GM12864 (cell line): ENCODE data around the gene TET3.

Experiments
- DNase-seq: peaks from one replicate; pipeline ENCODE4 v3.0.0-alpha.2; 2011; ENCODE audit warnings: low read depth
- H3K4me3 ChIP-seq: 2 replicates; pipeline ENCODE4 v1.5.1; 2011; ENCODE audit warnings: mild to moderate bottlenecking, low read depth, low read length, control low read depth
- TF ChIP-seq, protein P1 (sequence below): IDR thresholded peaks from 2 replicates; pipeline ENCODE4 v1.5.1; 2011; ENCODE audit warnings: low read depth, mild to moderate bottlenecking, moderate library complexity, low read length, control low read depth, inconsistent platforms; ENCODE audit errors: missing control alignments

The TET3 gene

DNA sequence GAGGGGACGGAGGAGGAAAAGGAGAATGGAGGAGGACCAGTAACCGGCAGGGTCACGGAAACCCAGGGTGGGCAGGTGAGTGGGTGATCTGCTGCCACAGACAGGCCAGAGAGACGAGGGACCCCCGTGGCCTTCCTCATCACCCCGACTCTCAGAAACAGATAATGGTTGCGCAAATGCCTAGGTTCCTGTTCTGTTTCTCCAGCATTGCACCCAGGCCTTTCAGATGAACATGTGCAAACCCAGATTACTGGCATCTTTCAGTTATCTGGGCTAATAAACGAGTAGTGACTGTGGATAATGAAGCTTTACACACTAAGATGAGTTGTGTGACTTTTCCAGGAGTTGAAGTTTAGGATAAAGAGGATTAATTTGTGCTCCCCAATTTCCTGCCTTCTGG lies 46.5 kb downstream of the TET3 start:
- no peak for DNase-seq
- peak overlapping the region; percentile 47; the same call in 1 of the 2 replicates for H3K4me3 ChIP-seq
- TF ChIP-seq, protein P1, sequence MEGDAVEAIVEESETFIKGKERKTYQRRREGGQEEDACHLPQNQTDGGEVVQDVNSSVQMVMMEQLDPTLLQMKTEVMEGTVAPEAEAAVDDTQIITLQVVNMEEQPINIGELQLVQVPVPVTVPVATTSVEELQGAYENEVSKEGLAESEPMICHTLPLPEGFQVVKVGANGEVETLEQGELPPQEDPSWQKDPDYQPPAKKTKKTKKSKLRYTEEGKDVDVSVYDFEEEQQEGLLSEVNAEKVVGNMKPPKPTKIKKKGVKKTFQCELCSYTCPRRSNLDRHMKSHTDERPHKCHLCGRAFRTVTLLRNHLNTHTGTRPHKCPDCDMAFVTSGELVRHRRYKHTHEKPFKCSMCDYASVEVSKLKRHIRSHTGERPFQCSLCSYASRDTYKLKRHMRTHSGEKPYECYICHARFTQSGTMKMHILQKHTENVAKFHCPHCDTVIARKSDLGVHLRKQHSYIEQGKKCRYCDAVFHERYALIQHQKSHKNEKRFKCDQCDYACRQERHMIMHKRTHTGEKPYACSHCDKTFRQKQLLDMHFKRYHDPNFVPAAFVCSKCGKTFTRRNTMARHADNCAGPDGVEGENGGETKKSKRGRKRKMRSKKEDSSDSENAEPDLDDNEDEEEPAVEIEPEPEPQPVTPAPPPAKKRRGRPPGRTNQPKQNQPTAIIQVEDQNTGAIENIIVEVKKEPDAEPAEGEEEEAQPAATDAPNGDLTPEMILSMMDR: no peak

DNA sequence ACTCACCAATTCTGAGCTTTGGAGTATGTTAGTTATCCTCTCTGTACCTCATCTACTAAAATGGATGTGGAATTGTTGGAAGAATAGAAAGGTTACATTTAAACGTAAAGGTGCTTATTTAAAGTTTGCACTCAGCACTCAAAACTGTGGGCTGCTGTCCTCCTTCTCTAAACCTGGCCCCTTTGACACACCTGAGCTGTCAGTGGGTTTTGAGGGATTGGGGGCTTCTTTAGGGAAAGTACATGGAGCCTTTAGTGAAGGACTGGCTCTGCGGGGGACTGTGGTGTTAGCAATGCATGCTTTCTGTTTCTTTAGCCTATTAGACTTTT lies 47.2 kb downstream of the TET3 start:
- TF ChIP-seq, protein P1: no peak
- H3K4me3 ChIP-seq: peak overlapping the region; percentile 47
- no peak for DNase-seq

DNA sequence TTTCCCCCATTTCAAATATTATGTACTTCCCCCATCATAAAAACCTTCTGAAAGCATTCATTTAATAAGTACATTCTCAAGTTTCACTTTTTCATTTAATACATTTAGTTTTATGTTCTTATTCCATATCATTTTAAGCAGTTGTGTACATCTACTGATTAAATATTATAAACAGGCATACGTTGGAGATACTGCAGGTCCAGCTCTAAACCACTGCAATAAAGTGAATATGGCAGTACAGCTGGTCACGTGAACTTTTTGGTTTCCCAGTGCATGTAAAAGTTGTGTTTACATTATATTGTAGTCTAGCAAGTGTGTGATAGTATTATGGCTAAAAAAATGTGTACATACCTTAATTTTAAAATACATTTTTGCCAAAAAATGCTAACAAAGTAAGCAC lies 48.7 kb downstream of the TET3 start:
- no peak for DNase-seq
- no peak overlapping the region; the same call in 1 of the 2 replicates for H3K4me3 ChIP-seq
- TF ChIP-seq, protein P1: no peak
